ENCODE data around the gene NXPH4. TPM values are rescaled to one million over a fixed set of nuclear protein-coding genes. Genes with fewer than 3 reads are reported as not detected.

NXPH4 gene
- total and polyA plus RNA-seq, 10 of the 15 experiments (the other 5 are each of a cell fraction or from before 2014, with no cell fraction given), result 0.03 to 0.26 TPM; not detected in 8

- no peak for DNase-seq (ENCODE audit: low read depth, low spot score)
- intact Hi-C loops (cut with micrococcal nuclease; ENCODE audit: unreplicated experiment), result no loop called here
- H3K9ac ChIP-seq (ENCODE audit: control insufficient read depth, insufficient read depth, low read length), result no peak overlapping the region
- H3K9me3 ChIP-seq (replicated peaks; ENCODE audit: control insufficient read depth, insufficient read depth, low read length), result no peaks in the 10 kb centered on the region
- no peak for TF ChIP-seq NFXL1 (IDR thresholded peaks at IDR 0.05; ENCODE audit: borderline replicate concordance)
- TF ChIP-seq CREB1 (IDR thresholded peaks at IDR 0.05; ENCODE audit: low read depth), result no peak
- no peak overlapping the region for H2AFZ ChIP-seq (ENCODE audit: control insufficient read depth, low read depth, low read length)
- H3K27me3 ChIP-seq (replicated peaks in 1 of 2; ENCODE audit: control insufficient read depth in 2 of 2, insufficient read depth in 2 of 2, low read length in 1 of 2), result no peaks in the 10 kb centered on the region
- no TSS peak for BruUV-seq (replicated peaks)
- no peaks in the 10 kb centered on the region for H3K79me2 ChIP-seq (ENCODE audit: control insufficient read depth, insufficient read depth, low read length)
- no peak overlapping the region for H3K27ac ChIP-seq (ENCODE audit: control insufficient read depth, insufficient read depth)
- no peak overlapping the region for H3K4me2 ChIP-seq (ENCODE audit: control insufficient read depth, insufficient read depth)
- H3K36me3 ChIP-seq (ENCODE audit: control insufficient read depth in 2 of 2, insufficient read depth in 2 of 2, low read length in 1 of 2), result no peaks in the 10 kb centered on the region; a peak in 1 of 4 replicates
- H4K20me1 ChIP-seq (ENCODE audit: control insufficient read depth, insufficient read depth), result no peaks in the 10 kb centered on the region
- ChIA-PET POLR2A (interaction anchor here (0.5 kb wide), 1 partner anchor 342 kb away, joined by 9 read pairs; no protein-coding TSS in a partner anchor), SMC1A (ENCODE audit: uncharacterized antibody, unreplicated experiment) (no interaction called here), RAD21 (ENCODE audit: unreplicated experiment) (no interaction called here), CTCF (no interaction called here)
- FAIRE-seq, result no peak
- WGBS (ENCODE audit: insufficient coverage, insufficient replicate concordance, low lambda C conversion rate, missing lambda C conversion rate), result 68% methylated on average over 6 of the region's 6 CpGs
- no peaks in the 10 kb centered on the region for H3K4me1 ChIP-seq (ENCODE audit: control insufficient read depth, insufficient read depth, low read length)
- H3K4me3 ChIP-seq, result no peak overlapping the region
- ATAC-seq, result no peak
- in situ Hi-C loops (cut with MboI), result no loop called here
Observed at GRCh38 chr12:57190037-57190436, 26.6 kb upstream of the NXPH4 start.

GRCh38 chr12:57190821-57191220 is 25.8 kb upstream of the NXPH4 start:
- CTCF ChIA-PET, result interaction anchor here (0.7 kb wide), 1 partner anchor 48 kb away, joined by 3 read pairs; no protein-coding TSS in a partner anchor
- TF ChIP-seq SUPT20H (IDR thresholded peaks at IDR 0.05; ENCODE audit: borderline replicate concordance, control insufficient read depth, low read depth, low read length) (no peak), BHLHE40 (IDR thresholded peaks at IDR 0.05; ENCODE audit: borderline replicate concordance in 1 of 2, low read depth in 2 of 2, low read length in 1 of 2) (no peak), MYB (IDR thresholded peaks at IDR 0.05; ENCODE audit: borderline replicate concordance, low read depth, low read length) (no peak), SREBF2 (IDR thresholded peaks at IDR 0.05; ENCODE audit: low read length) (no peak), ZNF217 (IDR thresholded peaks at IDR 0.05) (no peak), CBFB (IDR thresholded peaks at IDR 0.05; ENCODE audit: low read depth) (no peak), SMC3 (IDR thresholded peaks at IDR 0.05; ENCODE audit: borderline replicate concordance, low read length) (no peak), CREB1 (IDR thresholded peaks at IDR 0.05; ENCODE audit: low read depth) (no peak), EP300 (IDR thresholded peaks at IDR 0.05; ENCODE audit: borderline replicate concordance in 1 of 2, control insufficient read depth in 1 of 2, low read depth in 2 of 2, low read length in 2 of 2) (no peak), TAF1 (IDR thresholded peaks at IDR 0.05; ENCODE audit: borderline replicate concordance, low read depth, low read length) (no peak)
- TF ChIP-seq, protein P1, sequence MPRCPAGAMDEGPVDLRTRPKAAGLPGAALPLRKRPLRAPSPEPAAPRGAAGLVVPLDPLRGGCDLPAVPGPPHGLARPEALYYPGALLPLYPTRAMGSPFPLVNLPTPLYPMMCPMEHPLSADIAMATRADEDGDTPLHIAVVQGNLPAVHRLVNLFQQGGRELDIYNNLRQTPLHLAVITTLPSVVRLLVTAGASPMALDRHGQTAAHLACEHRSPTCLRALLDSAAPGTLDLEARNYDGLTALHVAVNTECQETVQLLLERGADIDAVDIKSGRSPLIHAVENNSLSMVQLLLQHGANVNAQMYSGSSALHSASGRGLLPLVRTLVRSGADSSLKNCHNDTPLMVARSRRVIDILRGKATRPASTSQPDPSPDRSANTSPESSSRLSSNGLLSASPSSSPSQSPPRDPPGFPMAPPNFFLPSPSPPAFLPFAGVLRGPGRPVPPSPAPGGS (IDR thresholded peaks at IDR 0.05; ENCODE audit: borderline replicate concordance, insufficient read depth, low read depth, low read length, poor library complexity, severe bottlenecking), result no peak
- Histone ChIP-seq H3K4me3 (no peak overlapping the region), H3K4me2 (ENCODE audit: control insufficient read depth, insufficient read depth) (no peak overlapping the region), H3K27ac (ENCODE audit: control insufficient read depth, insufficient read depth) (no peak overlapping the region), H3K9me3 (replicated peaks; ENCODE audit: control insufficient read depth, insufficient read depth, low read length) (no peaks in the 10 kb centered on the region), H3K79me2 (ENCODE audit: control insufficient read depth, insufficient read depth, low read length) (no peaks in the 10 kb centered on the region), H4K20me1 (ENCODE audit: control insufficient read depth, insufficient read depth) (no peaks in the 10 kb centered on the region), H3K36me3 (ENCODE audit: control insufficient read depth in 2 of 2, insufficient read depth in 2 of 2, low read length in 1 of 2) (no peaks in the 10 kb centered on the region; a peak in 1 of 4 replicates), H3K27me3 (replicated peaks in 1 of 2; ENCODE audit: control insufficient read depth in 2 of 2, insufficient read depth in 2 of 2, low read length in 1 of 2) (no peaks in the 10 kb centered on the region), H3K9ac (ENCODE audit: control insufficient read depth, insufficient read depth, low read length) (no peak overlapping the region), H2AFZ (ENCODE audit: control insufficient read depth, low read depth, low read length) (no peak overlapping the region), H3K4me1 (ENCODE audit: control insufficient read depth, insufficient read depth, low read length) (no peaks in the 10 kb centered on the region)
- ATAC-seq, result no peak
- FAIRE-seq, result no peak
- POLR2A ChIA-PET, result no interaction called here
- no TSS peak for BruUV-seq (replicated peaks)
- in situ Hi-C loops (cut with MboI) (no loop called here), intact Hi-C loops (cut with micrococcal nuclease; ENCODE audit: unreplicated experiment) (no loop called here)
- SMC1A ChIA-PET (ENCODE audit: uncharacterized antibody, unreplicated experiment), result no interaction called here
- RAD21 ChIA-PET (ENCODE audit: unreplicated experiment), result no interaction called here
- 89% methylated on average over 23 of the region's 23 CpGs for WGBS (ENCODE audit: insufficient coverage, insufficient replicate concordance, low lambda C conversion rate, missing lambda C conversion rate)
- no peak for DNase-seq (ENCODE audit: low read depth, low spot score)
